Hepatocyte (in vitro differentiated cells): ENCODE results near the gene GRID2.

Experiments
- EZH2 ChIP-seq: fragments of 200-600 bp; sonication (generic); IDR thresholded peaks from 2 replicates; pipeline ENCODE4 v1.6.1; 2016; ENCODE audit warnings: antibody characterized with exemption, mild to moderate bottlenecking, borderline replicate concordance
- EZH2phosphoT487 ChIP-seq: fragments of 200-600 bp; sonication (generic); IDR thresholded peaks from one replicate; pipeline ENCODE4 v1.6.1; 2018; ENCODE audit warnings: antibody characterized with exemption, mild to moderate bottlenecking, low read depth, moderate library complexity; ENCODE audit not compliant: unreplicated experiment, severe bottlenecking
- TF ChIP-seq, protein P1 (sequence below): fragments of 200-600 bp; sonication (generic); IDR thresholded peaks from 2 replicates; pipeline ENCODE4 v1.5.1; 2016; ENCODE audit warnings: antibody characterized with exemption, mild to moderate bottlenecking; ENCODE audit not compliant: poor library complexity

DNA sequence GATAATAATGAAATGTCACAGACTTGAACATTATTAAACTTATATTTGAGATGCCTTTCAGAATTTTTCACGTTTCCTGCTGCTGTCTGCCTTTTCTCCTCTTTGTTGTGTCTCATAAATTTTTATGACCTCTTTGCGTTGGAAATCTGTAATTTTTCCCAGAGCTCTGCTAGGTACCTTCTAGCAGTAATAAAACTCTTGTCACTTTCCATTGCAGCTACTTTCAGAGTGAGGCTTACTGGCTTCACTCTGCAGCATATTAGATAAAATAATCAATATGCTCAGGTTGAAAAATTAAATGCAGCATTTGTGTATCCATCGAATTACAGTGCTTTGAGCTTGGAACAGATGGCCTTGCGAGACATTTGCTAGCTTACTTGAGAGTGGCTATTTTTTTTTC, 689.0 kb downstream of the GRID2 start:
- TF ChIP-seq EZH2phosphoT487, result no peak
- TF ChIP-seq, protein P1, sequence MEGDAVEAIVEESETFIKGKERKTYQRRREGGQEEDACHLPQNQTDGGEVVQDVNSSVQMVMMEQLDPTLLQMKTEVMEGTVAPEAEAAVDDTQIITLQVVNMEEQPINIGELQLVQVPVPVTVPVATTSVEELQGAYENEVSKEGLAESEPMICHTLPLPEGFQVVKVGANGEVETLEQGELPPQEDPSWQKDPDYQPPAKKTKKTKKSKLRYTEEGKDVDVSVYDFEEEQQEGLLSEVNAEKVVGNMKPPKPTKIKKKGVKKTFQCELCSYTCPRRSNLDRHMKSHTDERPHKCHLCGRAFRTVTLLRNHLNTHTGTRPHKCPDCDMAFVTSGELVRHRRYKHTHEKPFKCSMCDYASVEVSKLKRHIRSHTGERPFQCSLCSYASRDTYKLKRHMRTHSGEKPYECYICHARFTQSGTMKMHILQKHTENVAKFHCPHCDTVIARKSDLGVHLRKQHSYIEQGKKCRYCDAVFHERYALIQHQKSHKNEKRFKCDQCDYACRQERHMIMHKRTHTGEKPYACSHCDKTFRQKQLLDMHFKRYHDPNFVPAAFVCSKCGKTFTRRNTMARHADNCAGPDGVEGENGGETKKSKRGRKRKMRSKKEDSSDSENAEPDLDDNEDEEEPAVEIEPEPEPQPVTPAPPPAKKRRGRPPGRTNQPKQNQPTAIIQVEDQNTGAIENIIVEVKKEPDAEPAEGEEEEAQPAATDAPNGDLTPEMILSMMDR, result no peak
- no peak for TF ChIP-seq EZH2
